ENCODE data around the gene DOCK8. TPM values are rescaled to one million over a fixed set of nuclear protein-coding genes. Genes with fewer than 3 reads are reported as not detected.

The DOCK8 gene
- total RNA-seq, 1 experiment from 2014 or later = 1.4 TPM

GRCh38 chr9:224582-225520 is 10.2 kb downstream of the DOCK8 start:
- H2BK15ac ChIP-seq (ENCODE audit: low read depth, low read length) = no peak overlapping the region
- no peak overlapping the region for H3K4ac ChIP-seq (ENCODE audit: low read depth, low read length)
- no peak overlapping the region for H2AK5ac ChIP-seq (ENCODE audit: insufficient read length, low read length)
- no peaks in the 10 kb centered on the region for H3K4me1 ChIP-seq (ENCODE audit: insufficient read depth, low read length)
- H4K20me1 ChIP-seq (ENCODE audit: control insufficient read depth, insufficient read depth, insufficient read length) = no peaks in the 10 kb centered on the region
- H3K18ac ChIP-seq (ENCODE audit: insufficient read length, low read depth, low read length) = no peak overlapping the region
- no peak overlapping the region for H4K5ac ChIP-seq (ENCODE audit: insufficient read length, low read depth, low read length)
- no peak overlapping the region for H2BK12ac ChIP-seq (ENCODE audit: insufficient read length, low read depth, low read length)
- H3K56ac ChIP-seq (ENCODE audit: insufficient read length, low read depth, low read length) = no peak overlapping the region
- no peak overlapping the region for H3K23ac ChIP-seq (ENCODE audit: insufficient read length, low read depth, low read length)
- no peaks in the 10 kb centered on the region for H3K27me3 ChIP-seq (ENCODE audit: insufficient read depth, low read length)
- Mint-ChIP-seq H3K27ac (no peak overlapping the region), H3K36me3 (ENCODE audit: insufficient read depth in 1 of 3, low read depth in 3 of 3) (no peaks in the 10 kb centered on the region), H3K4me3 (no peak overlapping the region), H3K27me3 (ENCODE audit: low read depth) (no peaks in the 10 kb centered on the region; the same call in 1 of the 2 replicates), H3K4me1 (peaks cover 11 to 12% of the 10 kb centered on the region in 2 experiments), H3K9me3 (peaks cover 0 to 3% of the 10 kb centered on the region in 2 experiments; a peak in 2 of 5 replicates)
- no peak overlapping the region for H2BK5ac ChIP-seq (ENCODE audit: insufficient read length, low read length)
- H3K9ac ChIP-seq (ENCODE audit: extremely low read depth, insufficient read length, low read length) = no peak overlapping the region
- no peak overlapping the region for H2AFZ ChIP-seq (ENCODE audit: low read length)
- H4K8ac ChIP-seq (replicated peaks; ENCODE audit: insufficient read length, low read depth, low read length) = no peak overlapping the region
- no peaks in the 10 kb centered on the region for H3K23me2 ChIP-seq (ENCODE audit: insufficient read length, low read depth, low read length, poor library complexity, severe bottlenecking)
- no peaks in the 10 kb centered on the region for H3K79me2 ChIP-seq (ENCODE audit: insufficient read depth, low read length)
- TF ChIP-seq CTCF (conservative IDR thresholded peaks at IDR 0.05) = no peak
- no peak for DNase-seq
- H3K14ac ChIP-seq (ENCODE audit: insufficient read depth, low read length) = no peak overlapping the region
- H3K9me3 ChIP-seq (ENCODE audit: control insufficient read depth, low read depth, low read length) = no peaks in the 10 kb centered on the region
- no CpG with 5 or more reads among the region's 3 CpGs for WGBS (ENCODE audit: extremely low coverage, insufficient read length, low lambda C conversion rate)
- H3K4me2 ChIP-seq (ENCODE audit: insufficient read depth, insufficient read length, low read length) = no peak overlapping the region
- H2BK120ac ChIP-seq (ENCODE audit: low read depth, low read length, poor library complexity, severe bottlenecking) = no peak overlapping the region
- H4K91ac ChIP-seq (ENCODE audit: insufficient read length, low read depth, low read length) = no peak overlapping the region
- H3K27ac ChIP-seq (ENCODE audit: insufficient read length, low read depth, low read length) = no peak overlapping the region
- H3T11ph ChIP-seq (ENCODE audit: low read length) = no peak overlapping the region
- no peaks in the 10 kb centered on the region for H3K79me1 ChIP-seq (ENCODE audit: insufficient read depth, low read depth, low read length, poor library complexity, severe bottlenecking)
- no peak overlapping the region for H2BK20ac ChIP-seq (ENCODE audit: low read depth, low read length, poor library complexity, severe bottlenecking)
